GM19238 (cell line): ENCODE measurements around the gene FER1L5.
"Not testable (repeated sequence)": the region's sequence is repeated elsewhere in the genome, so short reads cannot be mapped to it uniquely, and the experiment has no call there.

Experiments used
- DNase-seq: peaks from one replicate; pipeline ENCODE4 v3.0.0; 2011; ENCODE audit warnings: low spot score; ENCODE audit not compliant: insufficient read length

The FER1L5 gene

GRCh38 chr2:96636551-96637171, 5.9 kb upstream of the FER1L5 start:
- DNase-seq, result no peak

- DNase-seq, result peak; percentile 75
These were observed 5.0 kb upstream of the FER1L5 start for GRCh38 chr2:96637385-96638143.

GRCh38 chr2:96638144-96639121, 4.1 kb upstream of the FER1L5 start, which contains the start of gene KANSL3:
KANSL3 (minus strand) TSS chr2:96638312; CDS start chr2:96637135, 1,177 bp downstream.
- DNase-seq, result peak; percentile 82

- DNase-seq, result no peak
These were observed 5.1 kb downstream of the FER1L5 start for GRCh38 chr2:96647681-96648080.

- DNase-seq, result no peak
These were observed 5.9 kb downstream of the FER1L5 start for GRCh38 chr2:96648306-96648930.

- DNase-seq, result no peak
These were observed 6.8 kb downstream of the FER1L5 start for GRCh38 chr2:96649342-96649741.

GRCh38 chr2:96651793-96652192, 9.2 kb downstream of the FER1L5 start:
- no peak for DNase-seq

GRCh38 chr2:96654791-96655190, 12.2 kb downstream of the FER1L5 start:
- not testable (repeated sequence) for DNase-seq

GRCh38 chr2:96655526-96655925, 13.0 kb downstream of the FER1L5 start:
- DNase-seq, result no peak

GRCh38 chr2:96656540-96656939, 14.0 kb downstream of the FER1L5 start:
- no peak for DNase-seq

GRCh38 chr2:96661324-96661723, 18.8 kb downstream of the FER1L5 start:
- DNase-seq, result no peak

GRCh38 chr2:96662360-96662759, 19.8 kb downstream of the FER1L5 start:
- no peak for DNase-seq

GRCh38 chr2:96663177-96663576, 20.6 kb downstream of the FER1L5 start:
- no peak for DNase-seq

GRCh38 chr2:96663829-96664228, 21.3 kb downstream of the FER1L5 start:
- no peak for DNase-seq

GRCh38 chr2:96664366-96664925, 21.9 kb downstream of the FER1L5 start:
- no peak for DNase-seq

- no peak for DNase-seq
These were observed 22.6 kb downstream of the FER1L5 start for GRCh38 chr2:96665083-96665569.

- not testable (repeated sequence) for DNase-seq
These were observed 23.2 kb downstream of the FER1L5 start for GRCh38 chr2:96665717-96666116.

- no peak for DNase-seq
These were observed 26.2 kb downstream of the FER1L5 start for GRCh38 chr2:96668771-96669170.

- no peak for DNase-seq
These were observed 27.1 kb downstream of the FER1L5 start for GRCh38 chr2:96669539-96670215.

- DNase-seq, result no peak
These were observed 37.3 kb downstream of the FER1L5 start for GRCh38 chr2:96679848-96680247.
